Mucosa of descending colon (tissue), 3 donors: ENCODE data around the gene APBA2. TPM values are rescaled to one million over a fixed set of nuclear protein-coding genes. Genes with fewer than 3 reads are reported as not detected.
"Not testable (repeated sequence)": the region's sequence is repeated elsewhere in the genome, so short reads cannot be mapped to it uniquely, and the experiment has no call there.

Experiments used
- ATAC-seq: fragments of 200-7000 bp; cut with Tn5 transposase; one replicate; pipeline ENCODE4 v1.9.1; 2020; ENCODE audit warnings: mild to moderate bottlenecking, moderate library complexity
- DNase-seq, 3 donors: peaks; one replicate each; pipeline ENCODE4 v3.0.0-alpha.2; 2020
- H3K36me3 ChIP-seq: fragments of 200-600 bp; one replicate; pipeline ENCODE4 v1.8.0; 2021; ENCODE audit warnings: low read depth, mild to moderate bottlenecking
- H3K4me1 ChIP-seq: fragments of 200-600 bp; one replicate; pipeline ENCODE4 v1.8.0; 2021; ENCODE audit warnings: low read depth, mild to moderate bottlenecking
- H3K4me3 ChIP-seq: fragments of 200-600 bp; one replicate; pipeline ENCODE4 v1.8.0; 2021; ENCODE audit warnings: mild to moderate bottlenecking
- H3K9me3 ChIP-seq: fragments of 200-600 bp; one replicate; pipeline ENCODE4 v1.8.0; 2021; ENCODE audit warnings: mild to moderate bottlenecking
- intact Hi-C, 2 donors: fragments of 100-400 bp; cut with DNase I in 1 of 2; cut with micrococcal nuclease in 1 of 2; formaldehyde crosslinking; loops; one replicate each; pipeline versions ENCODE4 v1.11.0 to v1.11.1; 2022; cut with DNase I, micrococcal nuclease
- total RNA-seq, 3 donors: library from RNA; stranded (reverse); fragmentation: NEBNext Ultra II Directional in 2 of 3; extraction: Animal tissue kit (Norgen Biotek cat#: 25700) in 2 of 3; gene quantifications; one replicate each; pipeline versions ENCODE4 v1.2.1 to v1.2.4, GENCODE V29; 2021 to 2023
- TF ChIP-seq, protein P1 (sequence below): fragments of 200-600 bp; IDR thresholded peaks from one replicate; pipeline ENCODE4 v1.8.0; 2022; ENCODE audit warnings: antibody characterized with exemption, mild to moderate bottlenecking
- donor health status: DM: no; HTN: no; CAD: no; lungs with moderate emphysema.
- donor health status: DM: no; HTN: no; CAD: no.
- donor health status: DM: no; HTN: yes; CAD: no.

APBA2 gene
- total RNA-seq, 3 donors from 2014 or later: 0.69 to 2.0 (median 1.2) TPM

GRCh38 chr15:29018995-29019976 is 133.5 kb downstream of the APBA2 start:
- H3K4me3 ChIP-seq: no peak overlapping the region
- H3K4me1 ChIP-seq: no peaks in the 10 kb centered on the region
- H3K36me3 ChIP-seq: no peaks in the 10 kb centered on the region
- ATAC-seq: no peak
- intact Hi-C loops: no loop called here
- TF ChIP-seq, protein P1, sequence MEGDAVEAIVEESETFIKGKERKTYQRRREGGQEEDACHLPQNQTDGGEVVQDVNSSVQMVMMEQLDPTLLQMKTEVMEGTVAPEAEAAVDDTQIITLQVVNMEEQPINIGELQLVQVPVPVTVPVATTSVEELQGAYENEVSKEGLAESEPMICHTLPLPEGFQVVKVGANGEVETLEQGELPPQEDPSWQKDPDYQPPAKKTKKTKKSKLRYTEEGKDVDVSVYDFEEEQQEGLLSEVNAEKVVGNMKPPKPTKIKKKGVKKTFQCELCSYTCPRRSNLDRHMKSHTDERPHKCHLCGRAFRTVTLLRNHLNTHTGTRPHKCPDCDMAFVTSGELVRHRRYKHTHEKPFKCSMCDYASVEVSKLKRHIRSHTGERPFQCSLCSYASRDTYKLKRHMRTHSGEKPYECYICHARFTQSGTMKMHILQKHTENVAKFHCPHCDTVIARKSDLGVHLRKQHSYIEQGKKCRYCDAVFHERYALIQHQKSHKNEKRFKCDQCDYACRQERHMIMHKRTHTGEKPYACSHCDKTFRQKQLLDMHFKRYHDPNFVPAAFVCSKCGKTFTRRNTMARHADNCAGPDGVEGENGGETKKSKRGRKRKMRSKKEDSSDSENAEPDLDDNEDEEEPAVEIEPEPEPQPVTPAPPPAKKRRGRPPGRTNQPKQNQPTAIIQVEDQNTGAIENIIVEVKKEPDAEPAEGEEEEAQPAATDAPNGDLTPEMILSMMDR: no peak
- no peak for DNase-seq
- no peaks in the 10 kb centered on the region for H3K9me3 ChIP-seq

GRCh38 chr15:29021857-29022256 is 136.1 kb downstream of the APBA2 start:
- ATAC-seq: no peak
- no peaks in the 10 kb centered on the region for H3K36me3 ChIP-seq
- no peak overlapping the region for H3K4me3 ChIP-seq
- intact Hi-C loops: no loop called here
- no peaks in the 10 kb centered on the region for H3K9me3 ChIP-seq
- DNase-seq: no peak
- H3K4me1 ChIP-seq: no peaks in the 10 kb centered on the region
- TF ChIP-seq, protein P1: no peak

DNA sequence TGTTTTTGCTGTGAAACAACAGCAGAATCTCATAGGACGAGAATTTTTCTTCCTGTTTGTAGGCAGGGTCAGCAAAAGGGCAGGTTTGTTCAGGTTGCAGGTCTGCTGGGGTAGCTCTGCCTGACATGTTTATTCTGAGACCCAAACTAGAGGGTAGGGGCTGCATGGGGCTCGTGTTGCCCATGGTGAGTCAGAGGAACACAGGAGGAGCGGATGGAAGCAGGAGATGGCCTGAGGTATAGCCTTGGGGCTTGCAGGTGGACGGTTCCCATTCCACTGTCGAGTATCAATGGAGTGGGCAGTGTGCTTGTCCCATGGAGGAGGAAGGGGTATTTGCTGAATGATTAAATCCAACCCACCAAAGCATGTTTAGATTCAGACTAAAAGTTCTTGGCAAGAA is 138.9 kb downstream of the APBA2 start:
- H3K9me3 ChIP-seq: no peaks in the 10 kb centered on the region
- intact Hi-C loops: no loop called here
- DNase-seq (no peak), ATAC-seq (no peak)
- TF ChIP-seq, protein P1: no peak
- no peaks in the 10 kb centered on the region for H3K36me3 ChIP-seq
- H3K4me3 ChIP-seq: no peak overlapping the region
- H3K4me1 ChIP-seq: no peaks in the 10 kb centered on the region

- H3K36me3 ChIP-seq, H3K4me3 ChIP-seq, ATAC-seq, intact Hi-C loops, DNase-seq, H3K4me1 ChIP-seq, H3K9me3 ChIP-seq: not testable (repeated sequence)
These were observed 139.6 kb downstream of the APBA2 start for GRCh38 chr15:29025411-29025810.

DNA sequence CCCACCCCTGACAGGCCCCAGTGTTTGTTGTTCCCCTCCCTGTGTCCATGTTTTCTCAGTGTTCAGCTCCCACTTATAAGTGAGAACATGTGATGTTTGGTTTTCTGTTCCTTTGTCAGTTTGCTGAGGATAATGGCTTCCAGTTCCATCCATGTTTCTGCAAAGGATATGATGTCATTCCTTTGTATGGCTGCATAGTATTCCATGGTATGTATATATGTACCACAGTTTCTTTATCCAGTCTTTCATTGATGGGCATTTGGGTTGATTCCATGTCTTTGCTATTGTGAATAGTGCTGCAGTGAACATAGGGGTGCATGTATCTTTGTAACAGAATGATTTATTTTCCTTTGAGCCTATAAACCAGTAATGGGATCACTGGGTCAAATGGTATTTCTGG is 142.4 kb downstream of the APBA2 start:
- H3K36me3 ChIP-seq, H3K9me3 ChIP-seq, H3K4me3 ChIP-seq, H3K4me1 ChIP-seq, DNase-seq, intact Hi-C loops, ATAC-seq: not testable (repeated sequence)

DNA sequence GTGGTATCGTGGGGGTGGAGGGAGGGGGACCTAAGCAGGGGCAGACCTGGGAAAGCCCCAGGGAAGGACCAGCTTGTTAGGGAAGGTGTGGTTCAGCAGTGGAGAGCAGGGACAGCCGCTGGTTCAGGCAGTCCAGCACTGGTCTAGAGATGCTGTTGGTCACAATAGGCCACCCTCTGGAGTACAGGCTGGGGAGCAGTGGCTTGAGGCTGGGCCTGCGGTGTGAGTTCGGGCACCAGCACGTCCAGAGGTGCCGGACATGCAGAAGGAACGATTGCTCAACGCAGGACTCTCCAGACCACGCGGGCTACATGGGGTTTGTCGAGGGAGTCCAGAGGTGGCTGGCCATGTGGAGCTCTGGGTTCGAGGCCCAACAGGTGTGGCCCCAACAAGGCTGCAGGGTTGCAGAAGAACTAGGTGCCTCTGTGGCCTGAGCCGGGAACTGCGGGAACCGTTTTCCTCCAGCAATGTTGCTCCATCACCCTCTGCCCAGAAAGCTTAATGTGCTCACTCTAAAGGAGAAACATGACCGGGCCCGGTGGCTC is 143.9 kb downstream of the APBA2 start:
- intact Hi-C loops: no loop called here
- TF ChIP-seq, protein P1: no peak
- H3K4me1 ChIP-seq: no peaks in the 10 kb centered on the region
- no peak for DNase-seq
- H3K4me3 ChIP-seq: no peak overlapping the region
- no peak for ATAC-seq
- H3K9me3 ChIP-seq: no peaks in the 10 kb centered on the region
- no peaks in the 10 kb centered on the region for H3K36me3 ChIP-seq
